HL-60 (cell line): ENCODE measurements around the gene ZNF423.

Experiments
- DNase-seq, 2 experiments: peaks; one replicate each; pipeline ENCODE4 v3.0.0-alpha.2; 2010 to 2020; ENCODE audit warnings: low read depth in 1 of 2, low spot score in 1 of 2
- H3K27ac ChIP-seq: fragments of 250-450 bp; sonication (Bioruptor Pico); replicated peaks from 2 replicates; pipeline ENCODE4 v1.5.1; 2020; ENCODE audit warnings: mild to moderate bottlenecking, moderate library complexity
- H3K27me3 ChIP-seq: fragments of 250-450 bp; sonication (Bioruptor Pico); 2 replicates; pipeline ENCODE4 v1.5.1; 2021; ENCODE audit warnings: mild to moderate bottlenecking, moderate library complexity; ENCODE audit not compliant: insufficient read depth, poor library complexity, severe bottlenecking
- H3K4me3 ChIP-seq: replicated peaks from 2 replicates; pipeline ENCODE4 v1.5.1; 2011; ENCODE audit warnings: mild to moderate bottlenecking, control low read depth, low read length; ENCODE audit not compliant: insufficient read depth
- GABPA ChIP-seq: IDR thresholded peaks from 2 replicates; pipeline ENCODE4 v1.6.1; 2012; ENCODE audit warnings: low read depth
- POLR2AphosphoS5 ChIP-seq: IDR thresholded peaks from 2 replicates; pipeline ENCODE4 v1.6.1; 2012; ENCODE audit warnings: low read depth
- REST ChIP-seq: IDR thresholded peaks from 2 replicates; pipeline ENCODE4 v1.6.1; 2012; ENCODE audit warnings: low read depth; ENCODE audit not compliant: insufficient replicate concordance
- SPI1 ChIP-seq: IDR thresholded peaks from 2 replicates; pipeline ENCODE4 v1.6.1; 2012; ENCODE audit warnings: low read depth, mild to moderate bottlenecking, borderline replicate concordance
- TF ChIP-seq, protein P1 (sequence below): IDR thresholded peaks from one replicate; pipeline ENCODE4 v1.5.1; 2011; ENCODE audit warnings: low read length, control low read depth, inconsistent platforms; ENCODE audit not compliant: insufficient read depth

Gene ZNF423

DNA sequence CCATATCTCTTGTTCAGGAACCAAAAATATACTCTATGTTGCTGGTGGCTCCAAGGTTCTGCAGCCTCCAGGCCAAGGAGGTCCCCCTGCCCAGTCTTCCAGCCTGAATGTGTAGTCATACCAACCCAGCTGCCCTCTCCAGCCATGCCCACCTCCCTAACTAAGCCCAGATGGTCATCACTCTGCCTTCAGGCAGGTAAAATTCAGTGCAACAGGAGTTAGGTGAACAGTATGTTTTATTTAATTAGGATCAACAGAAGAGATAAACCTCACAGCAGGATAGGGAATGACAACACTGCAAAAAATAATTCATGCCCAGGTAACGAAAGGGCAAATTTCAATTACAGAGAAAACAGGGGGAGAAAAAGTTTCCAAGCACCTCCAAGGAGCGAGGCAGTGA, 9.1 kb downstream of the ZNF423 start:
- TF ChIP-seq REST (no peak), SPI1 (no peak), GABPA (no peak), POLR2AphosphoS5 (no peak)
- TF ChIP-seq, protein P1, sequence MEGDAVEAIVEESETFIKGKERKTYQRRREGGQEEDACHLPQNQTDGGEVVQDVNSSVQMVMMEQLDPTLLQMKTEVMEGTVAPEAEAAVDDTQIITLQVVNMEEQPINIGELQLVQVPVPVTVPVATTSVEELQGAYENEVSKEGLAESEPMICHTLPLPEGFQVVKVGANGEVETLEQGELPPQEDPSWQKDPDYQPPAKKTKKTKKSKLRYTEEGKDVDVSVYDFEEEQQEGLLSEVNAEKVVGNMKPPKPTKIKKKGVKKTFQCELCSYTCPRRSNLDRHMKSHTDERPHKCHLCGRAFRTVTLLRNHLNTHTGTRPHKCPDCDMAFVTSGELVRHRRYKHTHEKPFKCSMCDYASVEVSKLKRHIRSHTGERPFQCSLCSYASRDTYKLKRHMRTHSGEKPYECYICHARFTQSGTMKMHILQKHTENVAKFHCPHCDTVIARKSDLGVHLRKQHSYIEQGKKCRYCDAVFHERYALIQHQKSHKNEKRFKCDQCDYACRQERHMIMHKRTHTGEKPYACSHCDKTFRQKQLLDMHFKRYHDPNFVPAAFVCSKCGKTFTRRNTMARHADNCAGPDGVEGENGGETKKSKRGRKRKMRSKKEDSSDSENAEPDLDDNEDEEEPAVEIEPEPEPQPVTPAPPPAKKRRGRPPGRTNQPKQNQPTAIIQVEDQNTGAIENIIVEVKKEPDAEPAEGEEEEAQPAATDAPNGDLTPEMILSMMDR = no peak
- no peak overlapping the region for H3K27ac ChIP-seq
- H3K4me3 ChIP-seq = no peak overlapping the region
- H3K27me3 ChIP-seq = peaks cover 5% of the 10 kb centered on the region
- DNase-seq = no peak

DNA sequence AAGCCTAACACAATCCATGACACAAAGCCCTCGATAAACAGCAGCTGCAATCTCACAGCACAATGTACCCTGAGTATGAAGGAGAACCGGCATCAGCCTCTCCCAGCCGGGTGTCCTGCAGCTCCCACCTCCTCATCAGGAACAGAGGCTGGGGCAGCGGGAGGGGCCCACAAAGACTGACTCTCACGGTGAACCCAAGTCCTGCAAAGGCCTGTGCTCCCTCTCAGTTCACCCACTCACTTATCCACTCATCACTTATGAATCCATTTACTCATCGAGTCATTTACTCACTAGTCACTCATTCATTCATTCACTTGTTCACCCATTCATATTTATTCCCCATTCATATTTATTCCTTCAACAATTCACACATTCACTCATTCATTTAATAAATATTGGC, 11.6 kb downstream of the ZNF423 start:
- DNase-seq = no peak
- H3K27ac ChIP-seq = no peak overlapping the region
- peaks cover 1% of the 10 kb centered on the region for H3K27me3 ChIP-seq
- no peak for TF ChIP-seq POLR2AphosphoS5
- no peak for TF ChIP-seq REST
- TF ChIP-seq SPI1 = no peak
- TF ChIP-seq, protein P1 = no peak
- no peak for TF ChIP-seq GABPA
- no peak overlapping the region for H3K4me3 ChIP-seq

GRCh38 chr16:49843758-49844157, 12.2 kb downstream of the ZNF423 start:
- Histone ChIP-seq H3K27ac (no peak overlapping the region), H3K4me3 (no peak overlapping the region), H3K27me3 (peaks cover 4% of the 10 kb centered on the region)
- no peak for DNase-seq
- TF ChIP-seq, protein P1 = no peak
- TF ChIP-seq SPI1 (no peak), REST (no peak), POLR2AphosphoS5 (no peak), GABPA (no peak)
